CD4-positive, alpha-beta T cell (primary cell): Measurements from ENCODE around the gene SLC15A5. TPM values are rescaled to one million over a fixed set of nuclear protein-coding genes. Genes with fewer than 3 reads are reported as not detected.

Source experiments
- ATAC-seq: fragments of 200-7000 bp; cut with Tn5 transposase; one replicate; pipeline ENCODE4 v1.10.0; 2022; ENCODE audit warnings: mild to moderate bottlenecking; ENCODE audit not compliant: poor library complexity
- CTCF ChIA-PET: fragments of 350-600 bp; sonication (Branson Sonifier 250); formaldehyde crosslinking; loops from one replicate; lab custom pipeline; 2021; ENCODE audit warnings: antibody characterized with exemption, inconsistent platforms; lab: Charles Lee
- POLR2A ChIA-PET: fragments of 350-600 bp; sonication (Branson Sonifier 250); formaldehyde crosslinking; loops from one replicate; lab custom pipeline; 2021; ENCODE audit warnings: antibody characterized with exemption, inconsistent platforms; lab: Charles Lee
- DNase-seq, 14 experiments: peaks; one replicate each; pipeline ENCODE4 v3.0.0-alpha.2; 2013 to 2020; ENCODE audit warnings: mixed read lengths in 2 of 14
- H3K27ac ChIP-seq, 2 donors: one replicate each; pipeline versions ENCODE4 v1.5.1 to v1.7.0; 2013; ENCODE audit warnings: low read length in 2 of 2, low read depth in 1 of 2, mild to moderate bottlenecking in 1 of 2
- H3K27me3 ChIP-seq, 2 experiments: 1 replicate in 1 of 2; 2 replicates in 1 of 2; pipeline versions ENCODE4 v1.6.1 to v1.7.0; 2013; ENCODE audit warnings: low read length in 2 of 2, control low read depth in 1 of 2, mild to moderate bottlenecking in 1 of 2, moderate library complexity in 1 of 2; ENCODE audit not compliant: insufficient read depth in 2 of 2, control insufficient read depth in 1 of 2
- H3K36me3 ChIP-seq: one replicate; pipeline ENCODE4 v1.6.1; 2013; ENCODE audit warnings: low read length, control low read depth; ENCODE audit not compliant: insufficient read depth
- H3K4me1 ChIP-seq: one replicate; pipeline ENCODE4 v1.6.1; 2013; ENCODE audit warnings: low read length, control low read depth; ENCODE audit not compliant: insufficient read depth
- H3K4me3 ChIP-seq: one replicate; pipeline ENCODE4 v1.5.1; 2013; ENCODE audit warnings: mild to moderate bottlenecking, low read length, moderate library complexity
- H3K9me3 ChIP-seq, 2 experiments: 1 replicate in 1 of 2; 2 replicates in 1 of 2; pipeline versions ENCODE4 v1.6.1 to v1.7.0; 2013; ENCODE audit warnings: low read length in 2 of 2, mild to moderate bottlenecking in 2 of 2, control low read depth in 1 of 2, moderate library complexity in 1 of 2; ENCODE audit not compliant: control insufficient read depth in 1 of 2, insufficient read depth in 1 of 2
- H3K27ac Mint-ChIP-seq: one replicate; pipeline ENCODE4 v1.8.0; 2020; ENCODE audit warnings: mixed read lengths
- H3K27me3 Mint-ChIP-seq: one replicate; pipeline ENCODE4 v1.8.0; 2021; ENCODE audit warnings: mixed read lengths
- H3K36me3 Mint-ChIP-seq: one replicate; pipeline ENCODE4 v1.8.0; 2021; ENCODE audit warnings: low read depth, mixed read lengths
- H3K4me1 Mint-ChIP-seq: one replicate; pipeline ENCODE4 v1.8.0; 2021; ENCODE audit warnings: low read depth, mixed read lengths
- H3K4me3 Mint-ChIP-seq: one replicate; pipeline ENCODE4 v1.8.0; 2020; ENCODE audit warnings: mild to moderate bottlenecking, mixed read lengths
- H3K9me3 Mint-ChIP-seq: one replicate; pipeline ENCODE4 v1.8.0; 2020; ENCODE audit warnings: mixed read lengths
- intact Hi-C, 2 experiments: fragments of 100-400 bp; cut with DNase I in 1 of 2; cut with micrococcal nuclease in 1 of 2; formaldehyde crosslinking; loops; one replicate each; pipeline versions ENCODE4 v1.15.1 to v1.9.0; 2023 to 2025; cut with DNase I, micrococcal nuclease
- total RNA-seq, 174 experiments: library from RNA in 2 of 174; stranded (reverse) in 2 of 174; gene quantifications; one replicate each; pipeline ENCODE4 v1.2.3 and lab custom pipeline; 2021 to 2026
- TF ChIP-seq, protein P1 (sequence below): fragments of 200-600 bp; IDR thresholded peaks from one replicate; pipeline ENCODE4 v1.8.0; 2022; ENCODE audit warnings: antibody characterized with exemption, mild to moderate bottlenecking

The SLC15A5 gene
- total RNA-seq, 2 experiments from 2014 or later: not detected

DNA sequence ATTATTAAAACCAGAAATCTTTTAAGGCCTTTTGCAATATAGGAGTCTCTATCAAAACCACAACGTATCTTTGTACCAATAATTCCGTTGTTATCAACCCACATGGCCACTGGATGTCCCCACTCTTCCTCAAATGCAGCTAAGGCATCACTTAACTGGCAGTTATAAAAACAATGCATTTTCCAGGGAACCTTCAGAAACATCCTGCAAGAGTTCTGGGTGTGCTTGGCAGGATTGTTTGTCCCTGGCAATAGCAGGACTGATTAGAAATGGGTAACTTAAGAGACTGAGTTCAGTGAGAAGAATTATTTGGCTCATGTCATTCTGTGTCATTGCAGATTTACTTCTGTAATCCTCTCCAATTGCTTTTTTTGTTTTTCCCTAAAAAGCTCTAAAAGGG is 112.0 kb downstream of the SLC15A5 start:
- H3K27me3 Mint-ChIP-seq: no peaks in the 10 kb centered on the region
- H3K27me3 ChIP-seq: no peaks in the 10 kb centered on the region
- TF ChIP-seq, protein P1, sequence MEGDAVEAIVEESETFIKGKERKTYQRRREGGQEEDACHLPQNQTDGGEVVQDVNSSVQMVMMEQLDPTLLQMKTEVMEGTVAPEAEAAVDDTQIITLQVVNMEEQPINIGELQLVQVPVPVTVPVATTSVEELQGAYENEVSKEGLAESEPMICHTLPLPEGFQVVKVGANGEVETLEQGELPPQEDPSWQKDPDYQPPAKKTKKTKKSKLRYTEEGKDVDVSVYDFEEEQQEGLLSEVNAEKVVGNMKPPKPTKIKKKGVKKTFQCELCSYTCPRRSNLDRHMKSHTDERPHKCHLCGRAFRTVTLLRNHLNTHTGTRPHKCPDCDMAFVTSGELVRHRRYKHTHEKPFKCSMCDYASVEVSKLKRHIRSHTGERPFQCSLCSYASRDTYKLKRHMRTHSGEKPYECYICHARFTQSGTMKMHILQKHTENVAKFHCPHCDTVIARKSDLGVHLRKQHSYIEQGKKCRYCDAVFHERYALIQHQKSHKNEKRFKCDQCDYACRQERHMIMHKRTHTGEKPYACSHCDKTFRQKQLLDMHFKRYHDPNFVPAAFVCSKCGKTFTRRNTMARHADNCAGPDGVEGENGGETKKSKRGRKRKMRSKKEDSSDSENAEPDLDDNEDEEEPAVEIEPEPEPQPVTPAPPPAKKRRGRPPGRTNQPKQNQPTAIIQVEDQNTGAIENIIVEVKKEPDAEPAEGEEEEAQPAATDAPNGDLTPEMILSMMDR: no peak
- CTCF ChIA-PET: no interaction called here
- no peaks in the 10 kb centered on the region for H3K36me3 Mint-ChIP-seq
- POLR2A ChIA-PET: no interaction called here
- ATAC-seq (no peak), DNase-seq (peak in 2 of 14 experiments; percentile 3 to 8)
- no peaks in the 10 kb centered on the region for H3K9me3 Mint-ChIP-seq
- H3K4me3 ChIP-seq: no peak overlapping the region
- no peak overlapping the region for H3K27ac Mint-ChIP-seq
- no peaks in the 10 kb centered on the region for H3K36me3 ChIP-seq
- H3K4me1 Mint-ChIP-seq: no peaks in the 10 kb centered on the region
- no peaks in the 10 kb centered on the region for H3K4me1 ChIP-seq
- no peak overlapping the region for H3K27ac ChIP-seq
- intact Hi-C loops: no loop called here
- no peaks in the 10 kb centered on the region for H3K9me3 ChIP-seq
- H3K4me3 Mint-ChIP-seq: no peak overlapping the region

DNA sequence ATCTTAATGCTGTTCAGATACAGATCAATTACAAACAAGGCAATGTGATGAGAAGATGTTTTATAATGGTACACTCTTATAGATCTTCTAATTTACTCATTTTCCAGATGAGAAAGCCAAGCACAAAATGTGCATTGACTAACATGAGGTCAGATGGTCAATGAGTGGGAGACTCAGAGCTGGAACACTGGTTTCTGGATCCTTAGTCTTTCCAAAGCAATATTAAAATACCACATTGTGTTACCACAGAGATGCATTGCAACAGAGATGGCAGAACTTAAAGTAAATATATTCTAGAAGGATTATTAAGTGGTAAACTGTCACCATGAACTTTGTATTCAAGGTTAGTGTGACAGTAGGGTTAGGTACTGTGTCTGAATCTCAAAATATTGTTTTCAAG is 113.6 kb downstream of the SLC15A5 start:
- POLR2A ChIA-PET: no interaction called here
- Mint-ChIP-seq H3K27ac (no peak overlapping the region), H3K9me3 (no peaks in the 10 kb centered on the region), H3K4me3 (no peak overlapping the region), H3K27me3 (no peaks in the 10 kb centered on the region), H3K36me3 (no peaks in the 10 kb centered on the region), H3K4me1 (no peaks in the 10 kb centered on the region)
- Histone ChIP-seq H3K9me3 (no peaks in the 10 kb centered on the region), H3K27ac (no peak overlapping the region), H3K4me1 (no peaks in the 10 kb centered on the region), H3K36me3 (no peaks in the 10 kb centered on the region), H3K27me3 (no peaks in the 10 kb centered on the region), H3K4me3 (no peak overlapping the region)
- no peak for DNase-seq
- CTCF ChIA-PET: no interaction called here
- TF ChIP-seq, protein P1: no peak
- ATAC-seq: no peak
- intact Hi-C loops: no loop called here

DNA sequence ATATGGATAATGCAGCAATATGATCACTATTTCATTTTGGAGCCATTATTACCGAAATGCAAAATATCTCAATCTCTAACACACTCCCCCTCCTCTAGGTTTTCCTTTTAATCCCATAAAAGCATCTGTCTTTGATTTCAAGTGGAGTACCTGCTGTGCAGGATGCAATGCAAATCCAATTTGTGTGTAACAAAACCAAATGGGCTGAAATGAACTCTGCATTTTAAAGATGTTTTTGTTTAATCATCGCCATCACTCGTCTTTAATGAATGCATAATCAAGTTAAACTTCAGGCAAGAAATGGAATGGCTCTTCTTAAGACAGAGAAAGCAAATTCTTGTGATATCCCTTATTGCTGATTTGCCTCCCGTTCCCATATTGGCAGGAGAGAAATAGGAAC is 114.3 kb downstream of the SLC15A5 start:
- Mint-ChIP-seq H3K27ac (no peak overlapping the region), H3K36me3 (no peaks in the 10 kb centered on the region), H3K4me1 (no peaks in the 10 kb centered on the region), H3K9me3 (peaks cover 3% of the 10 kb centered on the region), H3K27me3 (no peaks in the 10 kb centered on the region), H3K4me3 (no peak overlapping the region)
- Histone ChIP-seq H3K36me3 (no peaks in the 10 kb centered on the region), H3K4me3 (no peak overlapping the region), H3K9me3 (no peaks in the 10 kb centered on the region), H3K4me1 (no peaks in the 10 kb centered on the region), H3K27me3 (no peaks in the 10 kb centered on the region), H3K27ac (no peak overlapping the region)
- ATAC-seq: no peak
- POLR2A ChIA-PET: no interaction called here
- no peak for DNase-seq
- TF ChIP-seq, protein P1: no peak
- intact Hi-C loops: no loop called here
- CTCF ChIA-PET: no interaction called here
